ENCODE data around the gene HDC.

HDC gene

GRCh38 chr15:50236433-50236832 is 29.1 kb downstream of the HDC start:
- H3K27ac ChIP-seq (ENCODE audit: low read length), result no peak overlapping the region
- no peaks in the 10 kb centered on the region for H3K27me3 ChIP-seq (ENCODE audit: insufficient read depth, low read length, poor library complexity)
- H4K20me1 ChIP-seq (ENCODE audit: insufficient read depth, low read length), result no peaks in the 10 kb centered on the region
- ATAC-seq (ENCODE audit: insufficient read depth, low read depth) (no peak), DNase-seq (no peak)
- H3K9me3 ChIP-seq (ENCODE audit: insufficient read depth, low read length, severe bottlenecking), result no peaks in the 10 kb centered on the region
- H3K9ac ChIP-seq (ENCODE audit: low read depth, low read length), result no peak overlapping the region
- no peaks in the 10 kb centered on the region for H3K79me2 ChIP-seq (ENCODE audit: insufficient read depth, low read length)
- no peak overlapping the region for H3K4me3 ChIP-seq (ENCODE audit: low read depth in 1 of 2, low read length in 2 of 2)
- no peaks in the 10 kb centered on the region for H3K4me1 ChIP-seq (ENCODE audit: insufficient read depth, low read length)
- no peak overlapping the region for H3K4me2 ChIP-seq (ENCODE audit: insufficient read depth, low read length)
- no peak overlapping the region for H2AFZ ChIP-seq (ENCODE audit: low read depth, low read length)
- H3K36me3 ChIP-seq (ENCODE audit: insufficient read depth, low read length), result no peaks in the 10 kb centered on the region
- TF ChIP-seq EZH2 (IDR thresholded peaks at IDR 0.05; ENCODE audit: borderline replicate concordance, low read depth, low read length, severe bottlenecking) (no peak), CTCF (IDR thresholded peaks at IDR 0.05; ENCODE audit: borderline replicate concordance, extremely low read depth, low read length, poor library complexity, severe bottlenecking) (no peak)

- H3K4me2 ChIP-seq (ENCODE audit: insufficient read depth, low read length), result no peak overlapping the region
Measured at GRCh38 chr15:50235794-50236193, 29.7 kb downstream of the HDC start.

GRCh38 chr15:50234764-50235163 is 30.8 kb downstream of the HDC start:
- no peaks in the 10 kb centered on the region for H3K36me3 ChIP-seq (ENCODE audit: insufficient read depth, low read length)
- DNase-seq, result no peak
- H3K9ac ChIP-seq (ENCODE audit: low read depth, low read length), result no peak overlapping the region
- no peak overlapping the region for H2AFZ ChIP-seq (ENCODE audit: low read depth, low read length)
- H4K20me1 ChIP-seq (ENCODE audit: insufficient read depth, low read length), result no peaks in the 10 kb centered on the region
- H3K4me2 ChIP-seq (ENCODE audit: insufficient read depth, low read length), result no peak overlapping the region
- H3K27me3 ChIP-seq (ENCODE audit: insufficient read depth, low read length, poor library complexity), result no peaks in the 10 kb centered on the region
- no peak for ATAC-seq (ENCODE audit: insufficient read depth, low read depth)
- TF ChIP-seq CTCF (IDR thresholded peaks at IDR 0.05; ENCODE audit: borderline replicate concordance, extremely low read depth, low read length, poor library complexity, severe bottlenecking), result no peak
- no peak for TF ChIP-seq EZH2 (IDR thresholded peaks at IDR 0.05; ENCODE audit: borderline replicate concordance, low read depth, low read length, severe bottlenecking)
- H3K4me3 ChIP-seq (ENCODE audit: low read depth in 1 of 2, low read length in 2 of 2), result no peak overlapping the region
- no peak overlapping the region for H3K27ac ChIP-seq (ENCODE audit: low read length)
- no peaks in the 10 kb centered on the region for H3K4me1 ChIP-seq (ENCODE audit: insufficient read depth, low read length)
- H3K9me3 ChIP-seq (ENCODE audit: insufficient read depth, low read length, severe bottlenecking), result no peaks in the 10 kb centered on the region
- H3K79me2 ChIP-seq (ENCODE audit: insufficient read depth, low read length), result no peaks in the 10 kb centered on the region

More at GRCh38 chr15:50235794-50236193, 29.7 kb downstream of the HDC start:
- Histone ChIP-seq H3K4me1 (ENCODE audit: insufficient read depth, low read length) (no peaks in the 10 kb centered on the region), H3K79me2 (ENCODE audit: insufficient read depth, low read length) (no peaks in the 10 kb centered on the region), H3K4me3 (ENCODE audit: low read depth in 1 of 2, low read length in 2 of 2) (no peak overlapping the region), H3K36me3 (ENCODE audit: insufficient read depth, low read length) (no peaks in the 10 kb centered on the region), H3K9me3 (ENCODE audit: insufficient read depth, low read length, severe bottlenecking) (no peaks in the 10 kb centered on the region), H2AFZ (ENCODE audit: low read depth, low read length) (no peak overlapping the region), H3K27ac (ENCODE audit: low read length) (no peak overlapping the region), H4K20me1 (ENCODE audit: insufficient read depth, low read length) (no peaks in the 10 kb centered on the region), H3K9ac (ENCODE audit: low read depth, low read length) (no peak overlapping the region), H3K27me3 (ENCODE audit: insufficient read depth, low read length, poor library complexity) (no peaks in the 10 kb centered on the region)
- DNase-seq (no peak), ATAC-seq (ENCODE audit: insufficient read depth, low read depth) (no peak)
- TF ChIP-seq EZH2 (IDR thresholded peaks at IDR 0.05; ENCODE audit: borderline replicate concordance, low read depth, low read length, severe bottlenecking), result no peak
- TF ChIP-seq CTCF (IDR thresholded peaks at IDR 0.05; ENCODE audit: borderline replicate concordance, extremely low read depth, low read length, poor library complexity, severe bottlenecking), result no peak

- H3K4me2 ChIP-seq (ENCODE audit: insufficient read depth, low read length), result no peak overlapping the region
- no peak overlapping the region for H3K9ac ChIP-seq (ENCODE audit: low read depth, low read length)
- no peaks in the 10 kb centered on the region for H3K27me3 ChIP-seq (ENCODE audit: insufficient read depth, low read length, poor library complexity)
- DNase-seq (no peak), ATAC-seq (ENCODE audit: insufficient read depth, low read depth) (no peak)
- TF ChIP-seq EZH2 (IDR thresholded peaks at IDR 0.05; ENCODE audit: borderline replicate concordance, low read depth, low read length, severe bottlenecking) (no peak), CTCF (IDR thresholded peaks at IDR 0.05; ENCODE audit: borderline replicate concordance, extremely low read depth, low read length, poor library complexity, severe bottlenecking) (no peak)
- H3K4me1 ChIP-seq (ENCODE audit: insufficient read depth, low read length), result no peaks in the 10 kb centered on the region
- H3K9me3 ChIP-seq (ENCODE audit: insufficient read depth, low read length, severe bottlenecking), result no peaks in the 10 kb centered on the region
- no peak overlapping the region for H3K4me3 ChIP-seq (ENCODE audit: low read depth in 1 of 2, low read length in 2 of 2)
- H2AFZ ChIP-seq (ENCODE audit: low read depth, low read length), result no peak overlapping the region
- H3K27ac ChIP-seq (ENCODE audit: low read length), result no peak overlapping the region
- H4K20me1 ChIP-seq (ENCODE audit: insufficient read depth, low read length), result no peaks in the 10 kb centered on the region
- no peaks in the 10 kb centered on the region for H3K79me2 ChIP-seq (ENCODE audit: insufficient read depth, low read length)
- H3K36me3 ChIP-seq (ENCODE audit: insufficient read depth, low read length), result no peaks in the 10 kb centered on the region
Measured at GRCh38 chr15:50233192-50233736, 32.3 kb downstream of the HDC start.
